ENCODE data around the gene ARHGEF38.
"Not testable (repeated sequence)": the region's sequence is repeated elsewhere in the genome, so short reads cannot be mapped to it uniquely, and the experiment has no call there.

Gene ARHGEF38

GRCh38 chr4:105725623-105726022 lies 173.2 kb downstream of the ARHGEF38 start:
- Histone ChIP-seq H3K4me1 (ENCODE audit: insufficient read depth, low read length) (no peaks in the 10 kb centered on the region), H3K27ac (ENCODE audit: low read length) (no peak overlapping the region), H3K9ac (ENCODE audit: low read depth, low read length) (no peak overlapping the region), H3K9me3 (ENCODE audit: insufficient read depth, low read depth, low read length) (no peaks in the 10 kb centered on the region; the same call in 1 of the 2 replicates), H3K4me3 (ENCODE audit: low read length) (no peak overlapping the region), H3K27me3 (ENCODE audit: insufficient read depth, low read length) (no peaks in the 10 kb centered on the region), H3K36me3 (ENCODE audit: insufficient read depth, low read depth, low read length) (peaks cover 62% of the 10 kb centered on the region)

- not testable (repeated sequence) for H3K4me3 ChIP-seq (ENCODE audit: low read length); H3K9ac ChIP-seq (ENCODE audit: low read depth, low read length); H3K27ac ChIP-seq (ENCODE audit: low read length); H3K27me3 ChIP-seq (ENCODE audit: insufficient read depth, low read length); H3K9me3 ChIP-seq (ENCODE audit: insufficient read depth, low read depth, low read length); H3K4me1 ChIP-seq (ENCODE audit: insufficient read depth, low read length)
- peaks cover 42% of the 10 kb centered on the region for H3K36me3 ChIP-seq (ENCODE audit: insufficient read depth, low read depth, low read length)
Observed at GRCh38 chr4:105729895-105730294, 177.5 kb downstream of the ARHGEF38 start.

Data from iPS-20b (cell line).